GM18870 (cell line): ENCODE results near the gene OR2C1.

Experiments
- ATAC-seq: cut with Tn5 transposase; IDR thresholded peaks from one replicate; pipeline ENCODE4 v1.9.1; 2021; ENCODE audit warnings: moderate library complexity; ENCODE audit not compliant: unreplicated experiment

The OR2C1 gene

DNA sequence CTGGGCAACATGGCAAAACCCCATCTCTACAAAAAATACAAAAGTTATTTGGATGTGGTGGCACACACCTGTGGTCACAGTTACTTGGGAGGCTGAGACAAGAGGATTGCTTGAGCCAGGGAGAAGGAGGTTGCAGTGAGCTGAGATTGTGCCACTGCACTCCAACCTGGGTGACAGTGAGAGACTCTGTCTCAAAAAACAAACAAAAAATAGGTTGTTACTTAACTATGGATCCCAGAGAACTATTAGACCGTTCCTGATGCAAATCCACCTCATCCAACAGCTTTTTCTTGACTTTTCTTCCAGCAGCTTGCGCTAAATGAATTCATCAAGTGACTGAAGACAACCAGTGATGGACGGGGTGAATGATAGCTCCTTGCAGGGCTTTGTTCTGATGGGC is at the start of gene OR2C1:
OR2C1 (plus strand) TSS at position 301 of the 400 bp plus-strand sequence; CDS start at position 353, 52 bp downstream.
- ATAC-seq: no peak

DNA sequence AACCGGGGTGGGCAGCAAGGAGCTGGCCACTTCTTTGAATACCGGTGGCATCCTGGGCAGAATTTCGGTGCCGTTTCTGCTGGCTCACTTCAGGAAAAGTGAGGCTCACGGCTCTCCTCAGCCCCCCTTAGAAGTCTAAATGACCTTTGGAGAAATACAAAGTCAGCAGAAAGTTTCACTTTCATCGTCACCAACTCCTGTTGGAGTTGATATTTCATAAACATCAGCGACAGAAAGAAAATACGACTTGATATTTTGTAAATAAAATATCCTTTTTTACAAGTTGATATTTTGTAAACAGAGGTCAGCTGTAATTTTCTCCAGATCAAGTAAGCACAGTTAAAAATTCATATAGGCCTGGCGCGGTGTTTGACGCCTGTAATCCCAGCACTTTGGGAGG is 49.6 kb upstream of the OR2C1 start:
- no peak for ATAC-seq

GRCh38 chr16:3311496-3311895 is 44.2 kb upstream of the OR2C1 start:
- ATAC-seq: no peak

DNA sequence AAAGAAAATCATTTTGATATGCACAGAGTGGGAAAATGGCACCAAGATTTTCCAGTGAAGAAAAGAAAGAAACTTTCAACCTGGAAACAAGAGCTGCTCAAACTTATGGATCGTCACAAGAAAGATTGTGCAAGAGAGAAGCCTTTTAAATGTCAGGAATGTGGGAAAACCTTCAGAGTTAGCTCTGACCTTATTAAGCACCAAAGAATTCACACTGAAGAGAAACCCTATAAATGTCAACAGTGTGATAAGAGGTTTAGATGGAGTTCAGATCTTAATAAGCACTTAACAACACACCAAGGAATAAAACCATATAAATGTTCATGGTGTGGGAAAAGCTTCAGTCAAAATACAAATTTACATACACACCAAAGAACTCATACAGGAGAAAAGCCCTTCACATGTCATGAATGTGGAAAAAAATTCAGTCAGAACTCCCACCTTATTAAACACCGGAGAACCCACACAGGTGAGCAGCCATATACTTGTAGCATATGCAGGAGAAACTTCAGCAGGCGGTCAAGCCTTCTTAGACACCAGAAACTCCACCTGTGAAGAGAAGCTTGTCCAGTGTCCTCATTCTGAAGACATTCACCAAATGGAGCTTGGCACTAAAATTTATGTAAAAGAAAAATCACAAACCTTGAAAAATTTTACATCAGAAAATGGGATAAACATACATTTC is 38.2 kb upstream of the OR2C1 start:
- no peak for ATAC-seq

GRCh38 chr16:3321816-3322215 is 33.9 kb upstream of the OR2C1 start:
- no peak for ATAC-seq

DNA sequence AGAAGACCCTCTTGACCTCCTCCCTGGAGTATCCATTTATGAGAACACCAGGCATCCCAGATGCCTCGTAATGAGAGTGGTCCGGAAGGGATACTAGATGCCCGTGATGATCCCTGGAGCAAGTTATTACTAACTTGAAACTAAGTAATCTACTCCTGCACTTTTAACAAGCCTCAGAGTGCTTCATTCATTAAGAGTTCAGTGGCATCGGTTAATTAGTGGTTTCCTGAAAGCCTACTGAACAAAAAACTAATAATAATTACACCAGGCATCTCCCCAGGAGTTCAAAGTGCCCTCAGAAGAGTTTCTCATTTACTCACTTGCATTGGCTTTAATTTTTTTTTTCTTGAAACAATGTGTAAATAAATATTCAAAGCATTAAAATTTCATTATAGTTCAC is 28.2 kb upstream of the OR2C1 start:
- ATAC-seq: no peak

DNA sequence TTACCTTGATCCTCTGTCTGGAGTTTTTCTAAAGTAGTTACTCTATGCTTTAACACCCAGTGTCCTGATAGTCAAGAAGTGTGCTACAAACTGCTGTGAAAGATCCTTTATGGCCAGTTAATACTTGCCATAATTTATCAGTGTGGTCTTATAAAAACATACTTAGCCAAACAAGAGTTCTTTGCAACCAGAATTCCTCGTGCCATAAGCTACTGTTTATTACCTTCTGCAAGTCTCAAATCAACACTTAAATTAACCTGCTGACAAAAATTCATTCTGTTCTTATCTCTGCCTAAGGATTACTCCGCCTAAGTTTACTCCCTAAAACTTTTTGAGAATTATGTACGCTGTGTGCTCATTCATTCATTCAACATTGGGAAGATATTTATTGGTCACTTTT is 27.6 kb upstream of the OR2C1 start:
- ATAC-seq: no peak

DNA sequence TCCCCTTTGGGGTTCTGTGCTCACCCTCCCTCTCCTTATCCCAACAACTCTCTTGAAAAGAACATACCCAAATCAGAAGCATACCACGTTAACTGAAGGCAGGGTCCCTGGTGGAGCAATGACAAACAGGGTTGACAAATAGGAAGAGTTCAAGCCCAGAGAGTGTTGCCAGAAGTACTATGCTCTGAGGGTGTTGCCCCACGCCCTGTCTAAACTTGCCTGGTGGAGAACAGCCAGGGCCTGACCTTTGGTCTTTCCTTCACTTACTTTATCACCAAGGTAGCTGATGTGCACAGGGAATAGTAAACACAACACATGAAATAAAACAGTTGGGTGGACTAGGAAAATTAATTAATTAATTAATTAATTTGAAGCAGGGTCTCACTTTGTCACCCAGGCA is 27.0 kb upstream of the OR2C1 start:
- ATAC-seq: no peak

- no peak for ATAC-seq
Observed at GRCh38 chr16:3346041-3346440, 9.6 kb upstream of the OR2C1 start.

DNA sequence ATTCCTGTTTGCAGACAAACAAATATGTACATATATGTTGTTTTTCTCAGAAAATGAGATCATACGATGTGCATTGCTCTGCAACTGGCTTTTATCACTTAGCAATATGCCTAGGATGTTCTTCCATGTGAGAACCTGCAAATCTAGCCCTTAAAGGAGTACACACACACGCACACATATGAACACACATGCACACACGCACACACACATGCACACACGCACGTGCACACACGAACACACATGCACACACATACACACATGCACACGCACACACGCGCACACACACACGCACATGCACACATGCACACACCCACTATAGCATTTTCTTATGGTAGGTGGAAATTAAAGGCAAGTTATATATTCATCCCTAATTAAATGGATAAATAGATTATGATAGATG is 8.1 kb upstream of the OR2C1 start:
- no peak for ATAC-seq

DNA sequence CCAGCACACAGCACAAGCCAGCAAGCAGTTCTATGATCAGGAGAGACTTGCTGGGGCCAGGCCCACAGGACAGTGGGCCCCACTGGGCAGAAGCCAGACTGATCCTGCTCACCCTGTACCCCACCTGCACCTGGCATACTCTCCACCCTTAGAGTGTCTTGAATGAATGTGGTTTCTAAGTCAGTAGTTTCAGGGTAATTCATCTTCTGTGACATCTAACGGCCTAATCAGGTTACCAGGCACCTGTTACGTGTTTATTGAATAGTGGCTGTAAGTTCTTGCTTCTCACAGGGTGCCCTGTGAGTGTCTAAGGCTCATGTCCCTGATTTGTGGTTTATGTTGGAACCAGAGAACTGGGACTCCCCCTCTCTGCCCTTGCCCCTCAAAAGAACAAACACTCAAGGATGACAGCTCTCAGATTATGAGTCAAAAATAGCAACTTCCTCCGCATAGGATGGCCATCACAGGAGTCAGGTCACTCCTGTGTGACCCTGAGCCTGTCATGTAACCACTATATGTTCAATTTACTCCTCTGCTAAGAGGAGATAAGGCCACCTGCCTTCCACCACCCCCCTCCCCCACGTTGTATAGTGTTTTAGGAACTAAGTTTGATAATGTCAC is 7.0 kb upstream of the OR2C1 start:
- no peak for ATAC-seq

DNA sequence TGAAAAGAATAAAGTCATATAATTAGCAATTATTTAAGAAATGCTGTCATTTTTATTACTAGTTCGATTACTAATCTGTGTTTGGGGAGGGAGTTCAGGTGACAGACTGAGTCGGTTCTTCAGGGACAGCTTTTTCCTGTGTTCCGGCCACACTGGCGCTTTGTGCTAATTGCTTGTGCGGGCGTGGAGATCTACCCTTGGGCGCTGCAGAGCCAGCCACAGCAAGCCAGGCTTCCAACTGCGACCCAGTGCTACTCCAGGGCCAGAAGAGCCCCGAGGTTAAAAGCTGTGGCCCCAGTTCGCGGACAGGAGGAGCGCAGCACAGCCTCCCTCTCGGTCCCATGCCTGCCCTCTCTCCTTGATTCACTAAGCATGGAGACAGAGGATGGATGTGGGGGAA is 6.5 kb upstream of the OR2C1 start:
- ATAC-seq: no peak

GRCh38 chr16:3356118-3356517 is 429 bp downstream of the OR2C1 start:
- ATAC-seq: no peak

- no peak for ATAC-seq
Observed at GRCh38 chr16:3358871-3359270, 3.2 kb downstream of the OR2C1 start.

GRCh38 chr16:3362931-3363330 is 7.2 kb downstream of the OR2C1 start:
- ATAC-seq: no peak

DNA sequence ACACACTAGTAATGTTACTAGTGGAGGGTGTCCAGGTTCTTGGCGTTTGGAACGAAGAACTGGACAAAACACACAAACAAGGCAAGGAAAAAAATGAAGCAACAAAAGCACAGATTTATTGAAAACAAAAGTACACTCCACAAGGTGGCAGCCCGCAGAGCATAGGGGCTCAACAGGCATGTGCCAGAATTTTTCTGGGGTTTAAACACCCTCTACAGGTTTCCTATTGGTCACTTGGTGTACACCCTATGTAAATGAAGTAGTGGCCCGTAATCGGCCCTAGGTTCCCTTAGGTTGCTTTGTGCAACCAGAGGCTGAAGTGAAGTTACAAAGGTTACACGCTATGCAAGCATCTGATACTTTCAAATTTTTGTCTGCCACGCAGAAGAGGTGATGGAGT is 8.1 kb downstream of the OR2C1 start:
- no peak for ATAC-seq

GRCh38 chr16:3364774-3365427 is 9.2 kb downstream of the OR2C1 start:
- ATAC-seq: no peak

GRCh38 chr16:3369073-3369472 is 13.4 kb downstream of the OR2C1 start:
- ATAC-seq: no peak

GRCh38 chr16:3375680-3376079 is 20.0 kb downstream of the OR2C1 start:
- ATAC-seq: no peak

GRCh38 chr16:3377917-3378316 is 22.2 kb downstream of the OR2C1 start:
- no peak for ATAC-seq

DNA sequence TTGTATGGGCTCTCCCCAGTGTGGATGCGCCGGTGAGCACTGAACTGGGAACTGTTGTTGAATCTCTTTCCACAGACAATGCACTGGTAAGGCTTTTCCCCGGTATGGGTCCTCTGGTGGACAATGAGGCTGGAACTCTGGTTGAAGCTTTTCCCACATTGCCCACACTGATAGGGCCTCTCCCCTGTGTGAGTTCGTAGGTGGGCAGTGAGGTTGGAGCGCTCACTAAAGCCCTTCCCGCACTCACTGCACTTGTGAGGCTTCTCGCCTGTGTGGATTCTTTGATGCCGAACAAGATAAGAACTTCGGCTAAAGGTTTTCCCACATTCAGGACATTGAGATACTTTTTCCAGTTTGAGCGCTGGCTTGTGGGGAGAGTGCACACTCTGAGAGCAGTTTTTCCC is 27.4 kb downstream of the OR2C1 start:
- ATAC-seq: no peak

DNA sequence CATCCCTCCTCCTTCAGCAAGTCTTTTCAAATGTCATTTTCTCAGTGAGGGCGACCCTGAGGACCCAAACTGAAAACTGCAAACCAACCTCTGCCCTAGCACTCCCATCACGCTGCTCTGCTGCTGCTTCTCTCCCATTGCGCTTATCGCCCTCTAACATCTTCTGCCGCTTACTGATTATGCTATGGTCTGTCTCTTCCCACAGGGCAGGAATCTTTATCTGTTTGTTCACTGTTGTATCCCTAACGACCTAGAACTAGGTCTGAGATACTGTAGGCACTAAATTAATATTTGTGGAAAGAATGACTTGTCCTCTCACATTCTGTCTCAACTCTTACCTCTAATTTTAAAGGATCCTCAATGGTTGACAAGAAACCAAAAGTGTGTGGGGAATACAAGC is 32.6 kb downstream of the OR2C1 start:
- ATAC-seq: no peak
